K562 (cell line): Measurements from ENCODE around the gene HIPK2. TPM values are rescaled to one million over a fixed set of nuclear protein-coding genes. Genes with fewer than 3 reads are reported as not detected.

ENCODE experiments used
- BDP1 ChIP-seq: IDR thresholded peaks from 3 replicates; pipeline ENCODE4 v1.6.1; 2011; ENCODE audit not compliant: insufficient read length, insufficient read depth
- BHLHE40 ChIP-seq: IDR thresholded peaks from 2 replicates; pipeline ENCODE4 v1.6.1; 2011; ENCODE audit warnings: low read length, improper control_type of control experiment
- CAMTA2 ChIP-seq: fragments of 250-450 bp; sonication (Bioruptor Pico); conservative IDR thresholded peaks from 2 replicates; pipeline ENCODE4 v1.5.1; 2022
- CBX1 ChIP-seq: sonication (generic); IDR thresholded peaks from 2 replicates; pipeline ENCODE4 v1.6.1; 2016; ENCODE audit warnings: antibody characterized with exemption, low read depth, mild to moderate bottlenecking
- CREBBP ChIP-seq: IDR thresholded peaks from one replicate; pipeline ENCODE4 v1.6.1; 2012; ENCODE audit warnings: low read depth, mild to moderate bottlenecking, control low read depth, inconsistent platforms, low read length
- FOXP1 ChIP-seq: sonication (generic); formaldehyde crosslinking; IDR thresholded peaks from 2 replicates; pipeline ENCODE4 v1.8.0; 2022; ENCODE audit warnings: mild to moderate bottlenecking, missing genetic modification reagents
- FOXP4 ChIP-seq: sonication (generic); formaldehyde crosslinking; IDR thresholded peaks from 2 replicates; pipeline ENCODE4 v1.8.0; 2022; ENCODE audit warnings: mild to moderate bottlenecking, missing genetic modification reagents, borderline replicate concordance
- GTF3C2 ChIP-seq: IDR thresholded peaks from 3 replicates; pipeline ENCODE4 v1.6.1; 2011; ENCODE audit warnings: borderline replicate concordance, mild to moderate bottlenecking, moderate library complexity; ENCODE audit not compliant: insufficient read length; ENCODE audit errors: extremely low read depth
- KAT8 ChIP-seq: fragments of 450-650 bp; IDR thresholded peaks from 2 replicates; pipeline ENCODE4 v1.6.1; 2016; ENCODE audit warnings: low read depth, mild to moderate bottlenecking
- KDM5B ChIP-seq: fragments of 200-600 bp; sonication (generic); IDR thresholded peaks from 2 replicates; pipeline ENCODE4 v1.6.1; 2012; ENCODE audit warnings: low read depth, mild to moderate bottlenecking, moderate library complexity, low read length, control low read depth, inconsistent platforms; ENCODE audit not compliant: insufficient replicate concordance
- KLF1 ChIP-seq: fragments of 450-650 bp; IDR thresholded peaks from 2 replicates; pipeline ENCODE4 v1.6.1; 2016; ENCODE audit warnings: missing genetic modification characterization, missing compliant biosample characterization
- NFATC3 ChIP-seq: fragments of 450-650 bp; IDR thresholded peaks from 2 replicates; pipeline ENCODE4 v1.6.1; 2017; ENCODE audit warnings: mild to moderate bottlenecking
- PHF8 ChIP-seq: fragments of 200-600 bp; sonication (generic); IDR thresholded peaks from 2 replicates; pipeline ENCODE4 v1.6.1; 2012; ENCODE audit warnings: mixed run types, mild to moderate bottlenecking, inconsistent platforms, low read length, moderate library complexity, borderline replicate concordance
- SMARCC2 ChIP-seq: fragments of 450-650 bp; IDR thresholded peaks from 2 replicates; pipeline ENCODE4 v1.6.1; 2017; ENCODE audit warnings: antibody characterized with exemption, moderate library complexity, mild to moderate bottlenecking, low read depth
- SMARCE1 ChIP-seq: fragments of 450-650 bp; IDR thresholded peaks from 2 replicates; pipeline ENCODE4 v1.7.1; 2016; ENCODE audit warnings: mild to moderate bottlenecking
- TFAP4 ChIP-seq: sonication (generic); formaldehyde crosslinking; IDR thresholded peaks from 2 replicates; pipeline ENCODE4 v1.8.0; 2022; ENCODE audit warnings: missing genetic modification reagents, mild to moderate bottlenecking, moderate library complexity, borderline replicate concordance
- ZBTB34 ChIP-seq: fragments of 250-450 bp; sonication (Bioruptor Pico); IDR thresholded peaks from 2 replicates; pipeline ENCODE4 v1.8.0; 2021; ENCODE audit warnings: mild to moderate bottlenecking, moderate library complexity
- ZC3H11A ChIP-seq: IDR thresholded peaks from 2 replicates; pipeline ENCODE4 v1.6.1; 2012; ENCODE audit warnings: low read depth, low read length, improper control_type of control experiment
- ZKSCAN8 ChIP-seq: fragments of 200-800 bp; sonication (Bioruptor generic); IDR thresholded peaks from 2 replicates; pipeline ENCODE4 v1.6.1; 2016; ENCODE audit warnings: missing genetic modification characterization, missing compliant biosample characterization
- ZNF224 ChIP-seq: sonication (generic); formaldehyde crosslinking; IDR thresholded peaks from 2 replicates; pipeline ENCODE4 v1.8.0; 2022; ENCODE audit warnings: mild to moderate bottlenecking, missing genetic modification reagents
- ZNF347 ChIP-seq: fragments of 450-650 bp; formaldehyde crosslinking; IDR thresholded peaks from 2 replicates; pipeline ENCODE4 v1.4.0; 2020; ENCODE audit warnings: low read depth, mild to moderate bottlenecking, moderate library complexity
- ZNF584 ChIP-seq: fragments of 200-800 bp; sonication (Bioruptor generic); IDR thresholded peaks from 2 replicates; pipeline ENCODE4 v1.6.1; 2016; ENCODE audit warnings: low read depth, mild to moderate bottlenecking, missing genetic modification characterization, missing compliant biosample characterization
- polyA plus RNA-seq, 8 experiments: library from polyadenylated mRNA; depleted of rRNA in 4 of 8; stranded (reverse) in 5 of 8; unstranded in 3 of 8; fragments of >200 nt; fragmentation: Nextera tagmentation in 2 of 8; fragmentation: Illumina TruSeq in 1 of 8; extraction: Ambion mirVana in 2 of 8; extraction: Trizol in 1 of 8; gene quantifications; 2 replicates each; pipeline versions ENCODE4 v1.2.1 to v1.2.3, GENCODE V29; 2011 to 2014; ENCODE audit warnings: inconsistent platforms in 1 of 8, missing spikeins in 1 of 8
- total RNA-seq, 7 experiments: library from RNA; depleted of rRNA in 6 of 7; stranded (reverse); fragments of >200 nt in 6 of 7; fragmentation: Illumina TruSeq in 2 of 7; extraction: Trizol in 2 of 7; gene quantifications; 2 replicates each; pipeline versions ENCODE4 v1.2.1 to v1.2.3, GENCODE V29; 2011 to 2021; ENCODE audit warnings: low replicate concordance in 1 of 7

The HIPK2 gene
- total and polyA plus RNA-seq, 9 of the 15 experiments (the other 6 are each of a cell fraction or from before 2014, with no cell fraction given) = 0.69 to 19.8 (median 5.1) TPM

GRCh38 chr7:139620676-139621344 lies 157.0 kb downstream of the HIPK2 start (continued):
- TF ChIP-seq ZBTB34 (CRISPR knock-in tag) = no peak
- no peak for TF ChIP-seq SMARCC2
- TF ChIP-seq ZKSCAN8 (CRISPR knock-in tag) = no peak
- TF ChIP-seq FOXP4 (CRISPR knock-in tag) = peak; percentile 94; the same call in 1 of the 2 replicates
- no peak for TF ChIP-seq KAT8
- TF ChIP-seq BDP1 = no peak
- no peak for TF ChIP-seq ZC3H11A
- TF ChIP-seq FOXP1 (CRISPR knock-in tag) = peak; percentile 68
- TF ChIP-seq ZNF224 (CRISPR knock-in tag) = peak; percentile 97
- TF ChIP-seq KLF1 (tag) = no peak
- no peak for TF ChIP-seq GTF3C2
- TF ChIP-seq NFATC3 = no peak
- TF ChIP-seq TFAP4 = peak; percentile 32; the same call in 1 of the 2 replicates
- no peak for TF ChIP-seq CBX1
- no peak for TF ChIP-seq SMARCE1
- TF ChIP-seq ZNF584 = no peak
- peak; percentile 61 for TF ChIP-seq BHLHE40
- no peak for TF ChIP-seq KDM5B
- TF ChIP-seq CREBBP = no peak
- TF ChIP-seq CAMTA2 (CRISPR knock-in tag) = no peak
- TF ChIP-seq PHF8 = no peak
- TF ChIP-seq ZNF347 (CRISPR knock-in tag) = no peak
